GM21515 (cell line): Measurements from ENCODE around the gene ZSCAN30.
A peak's percentile ranks its signal among the peaks of the same experiment; 100 is the strongest.

Experiments
- ATAC-seq: cut with Tn5 transposase; IDR thresholded peaks from one replicate; pipeline ENCODE4 v1.9.1; 2021; ENCODE audit not compliant: unreplicated experiment

ZSCAN30 gene

DNA sequence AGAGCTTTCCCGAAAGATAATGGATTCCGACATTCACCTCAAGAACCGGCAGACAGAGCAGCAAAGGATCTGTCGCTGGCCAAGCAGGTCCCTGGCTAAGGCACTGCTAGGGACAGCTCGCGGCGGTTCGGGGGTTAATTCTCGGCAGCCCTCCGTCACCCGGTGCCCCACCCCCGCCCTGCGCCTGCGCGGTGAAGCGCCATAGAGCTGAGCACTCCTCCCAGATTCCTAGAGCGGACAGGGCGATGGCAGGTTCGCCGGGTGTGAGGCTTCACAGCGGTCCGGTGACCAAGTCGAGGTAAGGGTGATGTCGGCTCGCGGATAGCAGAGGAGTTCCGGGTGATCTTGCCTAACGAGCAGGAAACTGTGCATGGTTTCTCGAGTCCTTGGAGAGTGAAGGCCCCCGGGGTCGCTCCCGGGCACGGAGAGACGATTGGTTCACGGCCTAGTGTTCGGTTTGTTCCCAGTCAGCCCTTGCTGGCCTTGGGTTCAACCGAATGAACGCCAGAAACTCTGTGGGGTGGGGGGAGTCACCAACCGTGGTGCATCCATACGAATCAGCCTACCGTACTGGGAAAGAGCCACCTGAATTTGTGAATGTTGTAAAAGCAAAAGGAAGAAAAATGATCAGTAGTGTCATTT, at the start of gene ZSCAN30:
TSS of gene ZSCAN30 (minus strand) at position 136 of the 642 bp plus-strand sequence. CDS start 25,877 bp downstream, outside the sequence.
- peak; percentile 93 for ATAC-seq

DNA sequence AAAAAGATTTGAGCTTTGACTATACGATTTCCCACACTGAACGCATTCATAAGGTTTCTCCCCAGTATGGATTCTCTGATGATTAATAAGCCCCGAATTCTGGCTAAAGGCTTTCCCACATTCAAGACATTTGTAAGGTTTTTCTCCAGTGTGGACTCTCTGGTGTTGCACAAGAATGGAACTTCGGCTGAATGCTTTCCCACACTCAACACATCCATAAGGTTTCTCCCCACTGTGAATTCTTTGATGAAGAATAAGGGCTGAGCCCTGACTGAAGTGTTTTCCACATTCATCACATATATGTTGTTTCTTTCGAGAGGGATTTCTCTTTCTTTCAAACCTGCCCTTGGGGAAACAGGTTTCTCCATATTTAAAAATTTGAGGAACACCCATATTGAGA, 47.3 kb upstream of the ZSCAN30 start:
- no peak for ATAC-seq

DNA sequence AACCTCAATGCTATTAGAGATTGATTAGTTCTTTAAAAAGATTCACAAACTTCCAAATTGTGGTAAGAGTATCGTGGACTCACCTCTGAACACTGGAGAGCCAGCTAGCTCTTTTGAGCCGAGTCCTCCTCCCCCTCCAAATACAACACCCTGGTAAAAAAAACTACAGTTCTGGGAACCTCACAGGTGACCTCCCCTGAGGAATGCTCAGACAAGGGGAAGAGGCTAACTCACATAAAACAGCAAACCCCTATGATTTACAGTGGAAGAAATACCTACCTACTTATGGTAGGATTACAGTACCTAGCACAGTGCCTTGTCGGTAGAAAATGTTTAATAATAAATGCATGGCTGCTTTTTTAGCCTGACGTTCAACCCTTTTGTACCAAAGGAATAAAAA, 45.8 kb upstream of the ZSCAN30 start:
- no peak for ATAC-seq

DNA sequence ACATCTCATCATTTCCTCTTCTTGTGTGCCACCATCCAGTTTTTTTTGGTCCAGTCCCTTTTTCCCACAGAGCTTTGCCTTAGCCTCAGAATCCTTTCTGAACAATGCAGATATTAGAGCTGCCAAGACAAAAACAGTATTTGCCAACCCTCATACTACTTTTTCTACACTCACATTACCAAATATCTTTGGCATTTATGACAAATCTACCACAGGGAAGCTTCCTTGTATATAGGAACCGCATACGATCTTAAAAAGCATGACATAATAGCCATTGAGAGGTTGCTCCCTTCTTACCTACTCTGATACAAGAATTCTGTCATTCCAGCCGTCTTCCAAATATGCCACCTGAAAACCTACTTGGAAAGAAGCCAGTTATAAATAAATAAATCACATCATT, 44.8 kb upstream of the ZSCAN30 start:
- no peak for ATAC-seq

DNA sequence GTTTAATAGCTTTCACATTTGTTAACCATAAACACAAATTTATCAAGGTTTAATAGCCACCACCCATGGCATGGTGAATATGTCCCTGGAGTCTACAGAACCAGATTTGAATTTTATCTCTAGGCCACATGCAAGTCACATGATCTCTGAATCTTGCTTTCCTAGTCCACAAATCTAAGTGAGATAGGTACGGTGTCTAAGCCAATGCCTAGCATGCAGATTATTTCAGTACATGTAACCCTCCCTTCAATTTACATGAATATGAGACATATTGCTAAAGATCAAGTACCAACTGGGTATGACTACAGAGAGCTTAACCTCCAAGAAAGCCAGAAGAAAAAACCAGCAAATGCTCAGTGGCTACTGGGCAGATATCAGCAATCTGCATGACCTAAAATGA, 44.2 kb upstream of the ZSCAN30 start:
- no peak for ATAC-seq

DNA sequence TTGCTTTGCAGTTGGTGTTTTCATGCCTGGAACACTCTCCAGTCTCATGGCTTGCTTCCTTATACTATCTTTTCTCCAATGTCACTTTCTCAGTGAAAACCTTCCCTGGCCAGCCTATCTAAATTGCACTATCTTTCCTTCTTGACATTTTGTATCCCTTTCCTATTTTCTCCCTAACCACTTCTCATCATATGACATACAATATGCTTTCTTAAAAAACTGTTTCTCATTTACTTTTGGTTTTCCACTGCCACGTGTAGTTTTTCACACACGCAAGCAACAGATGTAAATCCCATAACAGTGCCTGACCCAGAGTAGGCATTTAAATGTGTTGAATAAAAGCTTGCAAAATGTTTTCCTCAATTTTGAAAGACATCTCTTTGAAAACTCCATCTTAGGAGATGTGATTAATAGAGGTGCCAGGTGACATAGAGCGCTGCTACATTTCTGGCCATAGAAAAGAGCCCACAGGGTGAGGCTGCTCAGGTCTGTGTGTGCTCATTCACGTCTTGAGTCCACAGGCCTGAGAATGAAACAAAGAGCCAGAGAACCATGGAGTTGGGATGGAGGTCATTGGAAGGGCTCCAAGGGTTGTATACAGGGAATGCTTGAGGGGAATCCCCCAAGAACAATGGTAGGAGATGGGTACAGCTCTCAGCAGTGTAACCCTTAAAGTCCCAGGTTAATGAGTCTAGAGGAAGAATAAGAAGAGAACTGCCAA, 41.5 kb upstream of the ZSCAN30 start:
- ATAC-seq = no peak

DNA sequence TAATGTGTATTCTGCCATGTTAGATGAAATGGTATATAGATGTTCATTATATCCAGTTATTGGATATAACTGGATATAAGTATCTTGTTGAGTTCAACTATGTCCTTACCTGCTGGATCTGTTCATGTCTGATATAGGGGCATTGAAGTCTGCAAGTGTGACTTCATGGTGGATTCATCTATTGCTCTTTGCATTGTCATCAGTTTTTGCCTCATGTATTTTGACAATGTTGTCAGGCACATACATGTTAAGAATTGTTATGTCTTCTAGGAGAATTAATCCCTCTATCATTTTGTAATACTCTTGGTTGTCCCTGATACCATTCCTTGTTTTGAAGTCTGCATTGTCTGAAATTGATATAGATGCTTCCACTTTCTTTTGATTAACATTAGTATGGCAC, 38.8 kb upstream of the ZSCAN30 start:
- no peak for ATAC-seq

DNA sequence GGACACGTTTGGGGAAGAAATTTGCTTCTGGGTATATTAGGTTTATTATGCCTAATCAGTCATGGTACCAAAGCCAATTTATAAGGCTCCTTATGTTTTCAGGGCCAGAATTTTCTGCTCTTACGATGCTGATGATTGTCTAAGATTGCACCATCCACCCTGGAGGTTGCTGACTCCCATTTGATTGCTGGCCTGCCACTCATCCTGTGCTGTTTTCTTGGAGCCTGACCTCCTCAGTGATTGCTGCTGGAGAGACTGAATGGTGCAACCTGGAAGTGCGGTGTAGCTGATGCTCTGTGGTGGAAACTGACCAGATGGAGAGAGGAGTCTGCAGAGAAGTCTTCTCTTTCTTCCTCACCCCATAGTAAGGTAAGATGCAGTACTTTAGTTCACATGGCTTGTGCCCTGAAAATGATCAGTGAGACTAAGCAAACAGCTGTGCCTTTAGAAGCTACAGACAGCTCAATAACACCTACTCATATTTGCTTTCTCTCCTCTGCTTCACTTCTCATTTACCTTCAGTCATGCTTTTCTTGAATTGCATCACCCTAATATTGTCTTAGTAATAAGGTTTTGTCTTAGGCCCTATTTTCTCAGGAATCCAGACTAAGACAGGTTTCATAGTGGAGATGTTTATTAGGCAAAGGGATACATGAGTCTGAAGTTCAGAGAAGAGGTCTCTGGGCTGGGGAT, 36.8 kb upstream of the ZSCAN30 start:
- no peak for ATAC-seq

DNA sequence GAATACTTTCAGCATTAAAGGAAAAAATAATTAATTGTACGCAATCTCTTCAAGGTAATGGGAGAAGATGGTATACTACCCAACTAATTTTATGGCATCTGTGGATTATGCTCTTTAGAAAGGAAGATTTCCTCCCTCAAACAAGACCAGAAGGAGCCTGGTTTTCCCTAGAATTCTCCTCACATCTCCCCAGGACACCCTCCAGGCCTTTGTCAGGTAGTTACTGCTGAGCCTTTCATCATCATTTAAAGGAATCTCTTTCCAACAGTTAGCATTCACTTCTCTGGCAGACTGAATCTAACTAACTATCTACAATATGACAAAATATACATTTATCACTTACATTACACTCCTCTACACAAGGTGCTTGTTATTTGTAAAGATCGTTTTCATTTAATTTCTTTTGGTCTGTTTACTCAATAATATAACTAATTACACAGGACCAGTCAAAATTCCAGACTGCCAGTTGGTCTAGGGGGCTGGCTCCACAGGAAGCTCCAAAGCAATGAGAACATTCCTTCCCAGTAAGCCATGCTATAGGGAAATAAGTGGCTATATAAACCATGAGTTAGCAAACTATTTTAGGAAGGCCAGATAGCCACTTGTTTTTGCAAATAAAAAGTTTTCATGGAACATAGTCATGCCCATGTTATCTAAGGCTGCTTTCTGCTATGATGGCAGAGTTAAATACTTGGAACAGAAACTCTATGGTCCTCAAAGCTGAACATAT, 35.1 kb upstream of the ZSCAN30 start:
- no peak for ATAC-seq

DNA sequence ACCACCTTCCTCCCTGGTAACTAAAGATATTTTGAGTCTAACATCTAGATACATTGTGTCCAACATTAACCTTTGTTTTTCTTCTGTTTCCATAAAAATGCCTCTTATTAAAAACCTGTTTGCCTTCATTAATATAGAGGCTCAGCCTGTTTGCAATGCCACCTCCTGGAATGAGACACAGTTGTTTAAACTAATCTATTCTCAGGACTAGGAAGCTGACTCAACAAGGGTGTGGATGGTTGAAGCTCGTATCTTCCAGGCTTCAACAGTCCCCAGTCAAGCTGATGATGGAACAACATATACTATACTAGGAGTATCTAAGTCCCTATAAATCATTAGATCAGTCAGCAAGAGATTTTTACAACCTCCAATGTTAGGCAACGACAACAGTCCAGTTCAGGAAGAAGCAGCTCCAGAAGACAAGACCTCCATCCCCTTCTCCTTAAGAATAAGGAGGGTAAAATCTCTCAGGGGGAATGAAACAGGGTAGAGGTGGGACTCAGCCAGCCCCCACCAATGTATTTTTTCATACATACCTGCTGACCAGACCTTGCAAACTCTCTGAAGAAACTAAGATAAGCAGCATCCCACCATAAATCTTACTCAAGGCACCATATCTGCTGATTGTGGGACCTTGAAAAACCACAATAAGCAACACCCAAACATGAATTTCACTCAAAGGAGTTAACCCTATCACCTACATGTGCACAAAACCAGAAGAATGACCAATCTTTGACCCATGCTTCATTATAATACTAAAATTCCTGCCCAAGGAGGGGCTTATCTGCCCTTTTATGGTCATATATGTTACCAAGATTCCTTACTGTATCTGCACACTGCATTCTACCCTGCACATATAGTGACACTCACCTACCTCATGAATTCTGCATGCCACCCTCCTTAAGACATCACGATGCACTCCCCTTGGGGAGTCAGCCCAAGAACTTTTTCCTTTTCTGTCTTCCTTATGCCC, 32.7 kb upstream of the ZSCAN30 start:
- ATAC-seq = no peak

DNA sequence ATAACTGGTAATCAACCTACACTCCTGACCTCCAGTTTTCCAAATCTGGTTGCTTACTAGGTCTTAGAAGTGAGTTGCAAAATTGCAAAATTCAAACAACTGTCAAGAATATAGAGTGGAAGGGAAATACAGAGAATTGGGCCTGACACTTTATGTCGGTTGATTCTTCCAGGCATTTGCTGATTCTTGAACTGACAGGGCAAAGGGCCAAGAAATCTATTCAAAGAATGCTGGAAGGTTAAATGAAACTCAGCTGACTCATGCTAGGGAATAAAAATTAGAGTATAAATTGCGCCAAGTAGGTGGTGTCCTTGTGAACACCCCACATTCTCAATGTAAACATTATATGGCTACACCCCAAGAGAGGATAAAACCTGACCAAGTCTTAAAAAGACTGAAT, 21.5 kb upstream of the ZSCAN30 start:
- no peak for ATAC-seq

DNA sequence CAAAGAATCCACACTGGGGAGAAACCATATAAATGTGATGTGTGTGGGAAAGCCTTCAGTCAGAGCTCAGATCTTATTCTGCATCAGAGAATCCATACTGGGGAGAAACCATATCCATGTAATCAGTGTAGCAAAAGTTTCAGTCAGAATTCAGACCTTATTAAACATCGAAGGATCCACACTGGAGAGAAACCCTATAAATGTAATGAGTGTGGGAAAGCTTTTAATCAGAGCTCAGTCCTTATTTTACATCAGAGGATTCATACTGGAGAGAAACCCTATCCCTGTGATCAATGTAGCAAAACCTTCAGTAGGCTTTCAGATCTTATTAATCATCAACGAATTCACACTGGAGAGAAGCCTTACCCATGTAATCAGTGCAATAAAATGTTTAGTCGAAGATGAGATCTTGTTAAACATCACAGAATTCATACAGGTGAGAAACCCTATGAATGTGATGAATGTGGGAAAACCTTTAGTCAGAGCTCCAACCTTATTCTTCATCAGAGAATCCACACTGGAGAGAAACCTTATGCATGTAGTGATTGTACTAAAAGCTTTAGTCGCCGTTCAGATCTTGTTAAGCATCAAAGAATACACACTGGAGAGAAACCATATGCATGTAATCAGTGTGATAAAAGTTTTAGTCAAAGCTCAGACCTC, 16.7 kb upstream of the ZSCAN30 start:
- ATAC-seq = no peak

DNA sequence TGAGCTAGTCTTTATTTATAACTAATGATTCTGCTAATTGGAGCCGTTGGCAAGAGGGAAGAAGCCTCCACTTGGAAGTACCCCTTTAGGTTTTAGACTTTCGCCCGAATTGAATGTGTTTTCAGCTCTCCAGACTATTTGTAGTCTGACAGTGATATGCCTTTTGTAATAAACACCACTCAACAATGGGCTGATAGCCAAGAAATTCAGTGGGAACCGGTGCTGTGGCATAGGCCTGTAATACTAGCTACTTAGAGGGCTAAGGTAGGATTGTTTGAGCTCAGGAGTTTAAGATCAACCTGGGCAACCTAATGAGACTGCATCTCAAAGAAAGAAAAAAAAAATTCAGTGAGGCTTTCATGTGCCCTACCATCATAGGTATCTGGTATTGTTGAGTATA, 13.6 kb upstream of the ZSCAN30 start:
- no peak for ATAC-seq

DNA sequence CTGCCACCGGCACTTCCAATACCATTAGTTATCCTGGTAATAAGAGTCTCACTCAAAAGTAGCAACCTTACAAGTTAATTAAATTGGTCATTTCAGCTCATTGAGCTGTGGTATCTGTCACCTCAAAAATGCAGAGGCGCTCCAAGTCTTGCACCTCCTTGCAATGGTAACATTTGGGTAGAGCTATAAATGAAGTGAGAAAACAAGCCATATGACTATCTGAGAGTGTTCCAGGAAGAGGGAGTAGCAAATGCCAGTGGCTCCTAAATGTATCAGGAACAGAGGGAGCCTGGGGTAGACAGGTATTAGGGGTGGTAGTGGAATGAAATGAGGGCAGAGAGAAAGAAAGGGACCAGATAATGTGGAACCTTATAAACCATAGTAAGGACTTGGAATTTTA, 6.0 kb upstream of the ZSCAN30 start:
- no peak for ATAC-seq

DNA sequence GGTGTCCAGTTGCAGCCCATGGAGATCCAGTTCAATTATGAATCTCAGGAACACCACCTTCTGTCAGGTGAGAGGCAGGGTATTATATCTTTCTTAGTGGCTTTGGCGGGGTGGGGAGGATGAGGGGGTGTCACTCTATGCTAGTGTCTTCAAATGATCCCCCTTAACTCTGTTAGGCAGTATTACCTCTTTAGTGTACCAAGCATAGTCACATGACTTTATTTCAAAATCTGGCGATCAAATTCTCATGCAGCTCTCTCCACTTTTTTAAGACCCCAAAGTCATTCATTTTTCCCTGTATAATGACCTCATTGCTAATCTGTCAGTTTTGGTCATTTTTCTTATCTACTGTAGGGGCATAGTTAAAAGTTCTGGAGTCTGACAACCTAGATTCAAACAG, 1.1 kb upstream of the ZSCAN30 start:
- ATAC-seq = no peak

DNA sequence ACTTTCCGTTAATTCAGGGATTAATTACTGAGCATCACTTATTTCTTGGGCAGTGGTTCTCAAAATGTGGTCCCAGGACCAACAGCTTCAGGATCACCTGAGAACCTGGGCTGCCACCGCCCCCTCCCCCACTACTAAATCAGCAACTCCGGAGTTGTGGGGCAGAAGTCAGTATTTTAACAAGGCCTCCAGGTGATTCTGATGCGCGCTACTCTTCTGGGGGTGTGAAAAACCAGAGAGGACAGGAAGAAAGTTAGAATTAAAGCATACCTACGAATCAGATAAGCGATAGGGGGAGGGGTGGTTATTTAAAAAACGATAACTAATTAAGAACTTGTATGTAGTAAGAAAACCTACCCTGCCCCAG, 319 bp downstream of the ZSCAN30 start:
- ATAC-seq = peak; percentile 36

DNA sequence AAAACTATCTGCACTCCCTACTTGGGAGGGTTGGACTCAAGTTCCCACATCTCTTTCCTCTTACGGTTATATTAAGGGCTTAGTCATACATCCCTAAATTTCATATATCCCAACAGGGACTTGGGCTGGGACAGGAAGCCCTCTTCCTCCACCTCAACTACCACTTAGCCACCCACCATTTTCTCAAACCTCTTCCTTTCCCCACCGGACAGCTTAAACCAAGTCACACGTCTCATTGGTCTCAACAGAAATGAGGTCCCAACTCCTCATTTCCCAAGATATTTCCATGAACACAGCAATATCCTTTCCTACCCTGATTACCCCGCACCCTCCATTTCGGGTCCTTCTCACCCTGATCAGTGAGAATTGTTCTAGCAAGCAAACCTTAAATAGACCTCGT, 736 bp downstream of the ZSCAN30 start:
- no peak for ATAC-seq

DNA sequence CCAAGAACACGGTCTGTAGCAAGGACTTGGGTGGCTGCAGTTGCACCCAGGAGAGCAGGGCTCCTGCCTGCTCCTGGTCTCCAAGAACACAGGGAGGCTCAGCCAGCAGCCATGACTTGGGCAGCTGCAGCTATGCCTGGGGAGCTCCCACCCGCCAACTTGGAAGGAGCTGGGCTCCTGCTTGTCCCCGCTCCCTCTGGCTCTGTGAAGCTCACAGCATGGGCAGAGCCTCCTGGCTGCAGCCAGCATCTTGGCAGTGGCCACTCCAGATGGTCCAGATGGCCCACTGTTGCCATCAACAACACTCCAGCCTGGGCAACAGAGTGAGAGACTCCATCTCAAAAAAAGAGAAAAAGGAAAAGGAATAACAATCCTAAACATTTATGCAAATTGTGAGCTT, 5.2 kb downstream of the ZSCAN30 start:
- ATAC-seq = no peak

DNA sequence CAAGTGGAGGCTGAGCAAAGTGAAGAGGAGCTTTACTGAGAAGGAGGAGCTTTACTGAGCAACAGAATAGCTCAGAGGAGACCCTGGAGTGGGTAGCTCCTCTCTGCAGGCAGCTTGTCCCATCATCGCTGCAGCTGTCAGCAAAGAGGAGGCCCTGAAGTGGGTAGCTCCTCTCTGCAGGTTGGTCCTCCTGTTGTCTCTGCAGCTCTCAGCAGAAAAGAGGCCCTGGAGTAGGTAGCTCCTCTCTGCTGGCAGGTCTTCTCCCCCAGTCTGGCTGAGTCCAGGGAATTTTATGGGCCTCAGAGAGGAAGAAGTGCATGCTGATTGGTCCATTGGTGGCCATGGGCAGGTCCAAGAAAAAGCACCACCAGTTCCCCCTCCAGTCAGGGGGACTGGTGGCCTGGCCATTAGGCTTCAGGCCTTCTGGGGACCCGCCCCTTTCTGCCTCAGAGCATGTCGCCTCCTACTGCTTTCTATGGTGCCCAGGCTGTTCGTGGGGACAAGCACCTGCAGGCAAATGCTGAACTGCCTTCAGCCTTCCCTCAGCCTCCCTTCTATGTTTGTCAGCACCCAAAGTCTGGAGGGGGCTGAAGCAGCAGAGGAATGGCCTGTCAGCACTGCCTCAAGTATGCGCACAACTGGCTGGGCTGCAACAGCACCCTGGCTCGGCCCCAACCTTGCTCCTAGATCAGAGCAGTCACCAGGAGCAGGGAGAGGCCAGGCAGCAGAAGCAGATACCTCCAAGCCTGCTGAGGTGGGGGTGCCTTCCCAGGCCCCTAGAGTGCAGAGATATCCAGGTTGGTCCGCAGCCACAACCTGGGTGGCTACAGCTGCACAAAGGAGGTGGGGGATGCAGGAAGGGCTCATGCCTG, 5.9 kb downstream of the ZSCAN30 start:
- no peak for ATAC-seq
